ENCODE measurements around the gene PHYKPL. TPM values are rescaled to one million over a fixed set of nuclear protein-coding genes. Genes with fewer than 3 reads are reported as not detected.
A peak's percentile ranks its signal among the peaks of the same experiment; 100 is the strongest.

Gene PHYKPL
- total RNA-seq (100 to 1,000 TPM in 1 of 2 donors, 10 to 100 TPM in 1; 88.3 to 164 TPM), polyA plus RNA-seq (10 to 100 TPM; 16.9 to 72.0 TPM)
- long read RNA-seq, donor 1, transcript PHYKPL-201 (13 exons, 2,038 nt) = major isoform, 66 of 183 reads
- long read RNA-seq, donor 1, partial matches to known transcripts = 44 of 183 reads
- long read RNA-seq, donor 1, other reads (novel, unspliced or antisense) = 72 of 183 reads
- long read RNA-seq, donor 2, transcript PHYKPL-201 (13 exons, 2,038 nt) = major isoform, 12 of 97 reads
- long read RNA-seq, donor 2, partial matches to known transcripts = 6 of 97 reads
- long read RNA-seq, donor 2, other reads (novel, unspliced or antisense) = 77 of 97 reads

GRCh38 chr5:178232124-178232919 is at the start of gene PHYKPL:
TSS of gene PHYKPL (minus strand) at chr5:178232802. CDS start at chr5:178232550, 252 bp downstream.
- Histone ChIP-seq H3K27ac (ENCODE audit: low read depth in 1 of 2, low read length in 2 of 2) (peak within 1 kb of the TSS; percentile 47 to 65), H3K4me3 (ENCODE audit: low read length in 2 of 2) (peak within 1 kb of the TSS; percentile 45 to 69), H3K36me3 (ENCODE audit: control insufficient read depth in 1 of 2, insufficient read depth in 2 of 2, low read length in 1 of 2) (peaks cover 0 to 9% of the 10 kb centered on the region in 2 donors), H3K27me3 (ENCODE audit: control insufficient read depth in 1 of 2, insufficient read depth in 2 of 2, low read length in 1 of 2) (no peaks in the 10 kb centered on the region), H3K4me1 (ENCODE audit: control insufficient read depth in 1 of 2, insufficient read depth in 2 of 2, low read length in 2 of 2) (peaks cover 0 to 2% of the 10 kb centered on the region in 2 donors), H3K9me3 (ENCODE audit: control insufficient read depth, low read length) (no peaks in the 10 kb centered on the region)
- DNase-seq = peak; percentile 85 to 92
- ATAC-seq (ENCODE audit: low FRiP score) = peak; percentile 80
- intact Hi-C loops (cut with DNase I) = no loop called here
- 0 to 1% methylated on average over 69 to 102 of the region's 102 CpGs for WGBS, 2 donors

- H3K9me3 ChIP-seq (ENCODE audit: control insufficient read depth, low read length) = no peaks in the 10 kb centered on the region
- H3K4me3 ChIP-seq (ENCODE audit: low read length in 2 of 2) = no peak overlapping the region
- no peaks in the 10 kb centered on the region for H3K4me1 ChIP-seq (ENCODE audit: control insufficient read depth in 1 of 2, insufficient read depth in 2 of 2, low read length in 2 of 2)
- WGBS, 2 donors = 94% methylated on average over 4 of the region's 4 CpGs
- intact Hi-C loops (cut with DNase I) = loop anchor here (5.0 to 10.0 kb wide), 2 partner anchors 305 to 572 kb away; partner anchors contain the start of gene ZNF354B (in 1 of the 2)
- H3K27ac ChIP-seq (ENCODE audit: low read depth in 1 of 2, low read length in 2 of 2) = no peak overlapping the region
- H3K36me3 ChIP-seq (ENCODE audit: control insufficient read depth in 1 of 2, insufficient read depth in 2 of 2, low read length in 1 of 2) = no peaks in the 10 kb centered on the region
- no peaks in the 10 kb centered on the region for H3K27me3 ChIP-seq (ENCODE audit: control insufficient read depth in 1 of 2, insufficient read depth in 2 of 2, low read length in 1 of 2)
- ATAC-seq (ENCODE audit: low FRiP score) (no peak), DNase-seq (peak; percentile 16 to 67)
These were observed 49.8 kb upstream of the PHYKPL start for GRCh38 chr5:178282391-178282790.

DNA sequence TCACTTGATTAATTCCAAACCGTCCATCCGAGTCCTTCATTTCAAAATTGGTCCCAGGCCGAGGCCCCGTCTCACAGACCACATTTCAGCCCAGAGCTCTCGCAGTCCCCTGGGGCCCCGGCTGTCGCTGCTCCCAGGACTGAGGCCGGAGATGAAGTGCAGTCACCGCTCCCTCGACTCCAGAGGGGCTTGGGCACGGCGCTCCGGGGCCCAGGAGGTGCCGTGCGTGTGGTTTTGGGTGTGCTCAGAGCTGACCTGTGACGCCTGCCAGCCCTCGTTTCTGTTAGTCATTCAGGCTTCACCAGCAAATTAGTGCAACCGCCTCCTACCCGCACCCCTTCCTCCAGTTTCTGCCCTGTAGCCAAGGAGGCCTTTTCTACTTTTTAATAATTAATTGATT is 48.7 kb upstream of the PHYKPL start:
- ATAC-seq (ENCODE audit: low FRiP score) (no peak), DNase-seq (peak; percentile 26 to 63)
- Histone ChIP-seq H3K27me3 (ENCODE audit: control insufficient read depth in 1 of 2, insufficient read depth in 2 of 2, low read length in 1 of 2) (no peaks in the 10 kb centered on the region), H3K4me3 (ENCODE audit: low read length in 2 of 2) (no peak overlapping the region), H3K27ac (ENCODE audit: low read depth in 1 of 2, low read length in 2 of 2) (no peak overlapping the region), H3K9me3 (ENCODE audit: control insufficient read depth, low read length) (no peaks in the 10 kb centered on the region), H3K36me3 (ENCODE audit: control insufficient read depth in 1 of 2, insufficient read depth in 2 of 2, low read length in 1 of 2) (no peaks in the 10 kb centered on the region), H3K4me1 (ENCODE audit: control insufficient read depth in 1 of 2, insufficient read depth in 2 of 2, low read length in 2 of 2) (no peaks in the 10 kb centered on the region)
- WGBS, 2 donors = 75 to 84% methylated on average over 19 of the region's 19 CpGs
- intact Hi-C loops (cut with DNase I) = loop anchor here (2.0 to 10.0 kb wide), 3 partner anchors 306 to 573 kb away; partner anchors contain the start of gene ZNF354B (in 1 of the 2)

DNA sequence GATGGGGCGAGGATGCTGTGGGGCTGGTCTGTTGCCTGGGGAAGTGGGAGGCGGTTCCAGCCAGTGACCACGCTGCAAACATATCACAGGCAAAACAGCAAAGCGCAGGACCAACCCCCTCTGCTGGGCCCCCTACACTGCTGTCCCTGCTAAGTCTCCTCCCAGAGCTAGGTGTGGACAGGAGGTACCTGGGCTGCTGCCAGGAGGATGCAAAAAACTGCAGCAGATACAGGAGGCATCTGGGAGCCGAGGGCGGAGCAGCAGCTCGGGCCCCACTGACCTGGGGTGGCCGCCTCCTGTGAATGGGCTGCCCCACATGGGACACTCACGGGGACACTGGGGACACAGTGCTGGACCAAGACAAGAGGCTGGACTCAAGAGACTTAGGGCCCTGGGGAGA is 48.0 kb upstream of the PHYKPL start:
- no peaks in the 10 kb centered on the region for H3K36me3 ChIP-seq (ENCODE audit: control insufficient read depth in 1 of 2, insufficient read depth in 2 of 2, low read length in 1 of 2)
- H3K4me1 ChIP-seq (ENCODE audit: control insufficient read depth in 1 of 2, insufficient read depth in 2 of 2, low read length in 2 of 2) = no peaks in the 10 kb centered on the region
- WGBS, 2 donors = 95% methylated on average over 9 of the region's 9 CpGs
- DNase-seq (peak; percentile 44 to 53), ATAC-seq (ENCODE audit: low FRiP score) (no peak)
- no peak overlapping the region for H3K4me3 ChIP-seq (ENCODE audit: low read length in 2 of 2)
- H3K27me3 ChIP-seq (ENCODE audit: control insufficient read depth in 1 of 2, insufficient read depth in 2 of 2, low read length in 1 of 2) = no peaks in the 10 kb centered on the region
- intact Hi-C loops (cut with DNase I) = loop anchor here (2.0 to 10.0 kb wide), 3 partner anchors 307 to 574 kb away; partner anchors contain the start of gene ZNF354B (in 1 of the 2)
- H3K27ac ChIP-seq (ENCODE audit: low read depth in 1 of 2, low read length in 2 of 2) = no peak overlapping the region
- no peaks in the 10 kb centered on the region for H3K9me3 ChIP-seq (ENCODE audit: control insufficient read depth, low read length)

- Histone ChIP-seq H3K27ac (ENCODE audit: low read depth in 1 of 2, low read length in 2 of 2) (no peak overlapping the region), H3K9me3 (ENCODE audit: control insufficient read depth, low read length) (no peaks in the 10 kb centered on the region), H3K27me3 (ENCODE audit: control insufficient read depth in 1 of 2, insufficient read depth in 2 of 2, low read length in 1 of 2) (no peaks in the 10 kb centered on the region), H3K36me3 (ENCODE audit: control insufficient read depth in 1 of 2, insufficient read depth in 2 of 2, low read length in 1 of 2) (no peaks in the 10 kb centered on the region), H3K4me1 (ENCODE audit: control insufficient read depth in 1 of 2, insufficient read depth in 2 of 2, low read length in 2 of 2) (no peaks in the 10 kb centered on the region), H3K4me3 (ENCODE audit: low read length in 2 of 2) (no peak overlapping the region)
- DNase-seq = peak; percentile 93 to 96
- 15 to 17% methylated on average over 33 of the region's 33 CpGs for WGBS, 2 donors
- intact Hi-C loops (cut with DNase I) = loop anchor here (2.0 to 10.0 kb wide), 5 partner anchors 271 to 575 kb away; partner anchors contain the start of gene ZNF354B (in 1 of the 2)
- ATAC-seq (ENCODE audit: low FRiP score) = peak; percentile 89
These were observed 47.3 kb upstream of the PHYKPL start for GRCh38 chr5:178279723-178280438.

GRCh38 chr5:178279026-178279722 is 46.6 kb upstream of the PHYKPL start:
- Histone ChIP-seq H3K27me3 (ENCODE audit: control insufficient read depth in 1 of 2, insufficient read depth in 2 of 2, low read length in 1 of 2) (no peaks in the 10 kb centered on the region), H3K9me3 (ENCODE audit: control insufficient read depth, low read length) (no peaks in the 10 kb centered on the region), H3K4me3 (ENCODE audit: low read length in 2 of 2) (no peak overlapping the region), H3K4me1 (ENCODE audit: control insufficient read depth in 1 of 2, insufficient read depth in 2 of 2, low read length in 2 of 2) (no peaks in the 10 kb centered on the region), H3K36me3 (ENCODE audit: control insufficient read depth in 1 of 2, insufficient read depth in 2 of 2, low read length in 1 of 2) (no peaks in the 10 kb centered on the region), H3K27ac (ENCODE audit: low read depth in 1 of 2, low read length in 2 of 2) (no peak overlapping the region)
- intact Hi-C loops (cut with DNase I) = loop anchor here (2.0 to 10.0 kb wide), 2 partner anchors 272 to 276 kb away; no protein-coding TSS in a partner anchor
- 75 to 76% methylated on average over 14 of the region's 14 CpGs for WGBS, 2 donors
- peak; percentile 21 to 66 for DNase-seq
- no peak for ATAC-seq (ENCODE audit: low FRiP score)

GRCh38 chr5:178278358-178279023 is 45.9 kb upstream of the PHYKPL start:
- Histone ChIP-seq H3K4me1 (ENCODE audit: control insufficient read depth in 1 of 2, insufficient read depth in 2 of 2, low read length in 2 of 2) (no peaks in the 10 kb centered on the region), H3K27ac (ENCODE audit: low read depth in 1 of 2, low read length in 2 of 2) (no peak overlapping the region), H3K36me3 (ENCODE audit: control insufficient read depth in 1 of 2, insufficient read depth in 2 of 2, low read length in 1 of 2) (no peaks in the 10 kb centered on the region), H3K9me3 (ENCODE audit: control insufficient read depth, low read length) (no peaks in the 10 kb centered on the region), H3K27me3 (ENCODE audit: control insufficient read depth in 1 of 2, insufficient read depth in 2 of 2, low read length in 1 of 2) (no peaks in the 10 kb centered on the region), H3K4me3 (ENCODE audit: low read length in 2 of 2) (no peak overlapping the region)
- intact Hi-C loops (cut with DNase I) = loop anchor here (2.0 to 10.0 kb wide), 2 partner anchors 272 to 276 kb away; no protein-coding TSS in a partner anchor
- DNase-seq (peak; percentile 33 to 47), ATAC-seq (ENCODE audit: low FRiP score) (no peak)
- 75 to 76% methylated on average over 18 of the region's 18 CpGs for WGBS, 2 donors
